NCI-H2029 (cell line): ENCODE measurements around the gene CCL16.
"Not testable (repeated sequence)": the region's sequence is repeated elsewhere in the genome, so short reads cannot be mapped to it uniquely, and the experiment has no call there.

Experiments used
- DNase-seq: peaks from one replicate; lab custom pipeline; 2025; lab: John Stamatoyannopoulos, UW

The CCL16 gene

GRCh38 chr17:35981246-35981645 is at the start of gene CCL16:
Gene CCL16, minus strand, starts transcription at chr17:35981497. Its CDS starts 77 bp downstream, at chr17:35981420.
- DNase-seq, result no peak

GRCh38 chr17:36030956-36031355 is 49.7 kb upstream of the CCL16 start:
- no peak for DNase-seq

- no peak for DNase-seq
These were observed 46.5 kb upstream of the CCL16 start for GRCh38 chr17:36027761-36028160.

GRCh38 chr17:36024106-36024869 is 43.0 kb upstream of the CCL16 start:
- no peak for DNase-seq

GRCh38 chr17:36019423-36019822 is 38.1 kb upstream of the CCL16 start:
- DNase-seq, result no peak

- DNase-seq, result no peak
These were observed 36.5 kb upstream of the CCL16 start, which contains the start of gene CCL23 for GRCh38 chr17:36017799-36018198. Gene CCL23, minus strand, starts transcription at chr17:36017972. Its CDS starts 75 bp downstream, at chr17:36017897.

GRCh38 chr17:36016555-36016954 is 35.3 kb upstream of the CCL16 start:
- DNase-seq, result no peak

- DNase-seq, result not testable (repeated sequence)
These were observed 34.6 kb upstream of the CCL16 start for GRCh38 chr17:36015895-36016294.

- DNase-seq, result no peak
These were observed 33.6 kb upstream of the CCL16 start for GRCh38 chr17:36014946-36015345.

GRCh38 chr17:36011201-36011600 is 29.9 kb upstream of the CCL16 start:
- no peak for DNase-seq

- DNase-seq, result no peak
These were observed 27.8 kb upstream of the CCL16 start for GRCh38 chr17:36008998-36009665.

- no peak for DNase-seq
These were observed 23.4 kb upstream of the CCL16 start for GRCh38 chr17:36004594-36005108.

- DNase-seq, result no peak
These were observed 21.3 kb upstream of the CCL16 start for GRCh38 chr17:36002631-36003030.

GRCh38 chr17:36001862-36002603 is 20.7 kb upstream of the CCL16 start:
- no peak for DNase-seq

GRCh38 chr17:36001110-36001771 is 19.9 kb upstream of the CCL16 start, which contains the start of gene CCL15:
Gene CCL15, minus strand, starts transcription at chr17:36001553. Its CDS starts 61 bp downstream, at chr17:36001492.
- no peak for DNase-seq

- no peak for DNase-seq
These were observed 19.4 kb upstream of the CCL16 start for GRCh38 chr17:36000732-36001109.

GRCh38 chr17:35998756-35999155 is 17.5 kb upstream of the CCL16 start:
- no peak for DNase-seq

- no peak for DNase-seq
These were observed 16.8 kb upstream of the CCL16 start for GRCh38 chr17:35998018-35998545.

GRCh38 chr17:35995346-35995745 is 14.0 kb upstream of the CCL16 start:
- DNase-seq, result not testable (repeated sequence)

- no peak for DNase-seq
These were observed 9.8 kb upstream of the CCL16 start for GRCh38 chr17:35991075-35991474.

- DNase-seq, result no peak
These were observed 6.9 kb upstream of the CCL16 start for GRCh38 chr17:35988164-35988563.

GRCh38 chr17:35986643-35987042 is 5.3 kb upstream of the CCL16 start, which contains the start of gene CCL14:
Gene CCL14, minus strand, starts transcription at chr17:35986729. Its CDS starts 80 bp downstream, at chr17:35986649.
- DNase-seq, result no peak
